GM21390 (cell line): ENCODE data around the gene GORAB.

Source experiments
- ATAC-seq: cut with Tn5 transposase; IDR thresholded peaks from one replicate; pipeline ENCODE4 v1.9.1; 2021; ENCODE audit not compliant: unreplicated experiment

Gene GORAB, protein sequence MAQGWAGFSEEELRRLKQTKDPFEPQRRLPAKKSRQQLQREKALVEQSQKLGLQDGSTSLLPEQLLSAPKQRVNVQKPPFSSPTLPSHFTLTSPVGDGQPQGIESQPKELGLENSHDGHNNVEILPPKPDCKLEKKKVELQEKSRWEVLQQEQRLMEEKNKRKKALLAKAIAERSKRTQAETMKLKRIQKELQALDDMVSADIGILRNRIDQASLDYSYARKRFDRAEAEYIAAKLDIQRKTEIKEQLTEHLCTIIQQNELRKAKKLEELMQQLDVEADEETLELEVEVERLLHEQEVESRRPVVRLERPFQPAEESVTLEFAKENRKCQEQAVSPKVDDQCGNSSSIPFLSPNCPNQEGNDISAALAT

GRCh38 chr1:170531758-170532657, at the start of gene GORAB:
TSS of gene GORAB (plus strand) at chr1:170532166. CDS start at chr1:170532224, 58 bp downstream.
- ATAC-seq, result peak; percentile 97

DNA sequence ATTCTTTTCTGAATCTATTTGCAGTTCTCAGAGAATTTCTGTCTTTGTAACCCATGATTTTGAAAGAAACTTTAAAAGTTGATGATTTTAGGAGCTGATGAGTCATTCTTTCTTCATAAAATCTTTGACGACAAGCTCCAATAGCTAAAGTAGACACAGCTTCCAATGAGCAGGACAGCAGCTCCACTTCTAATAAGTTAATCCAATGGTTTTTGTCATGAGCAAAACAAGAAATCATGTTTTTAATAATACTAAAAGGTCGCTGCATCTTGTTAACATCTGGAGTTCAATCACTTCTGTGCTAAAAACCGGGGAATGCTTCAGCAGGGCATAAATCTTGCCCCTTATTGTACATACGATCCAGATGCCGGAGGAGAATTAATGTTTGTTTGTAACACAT, 48.9 kb upstream of the GORAB start:
- no peak for ATAC-seq

GRCh38 chr1:170487503-170487902, 44.5 kb upstream of the GORAB start:
- no peak for ATAC-seq

DNA sequence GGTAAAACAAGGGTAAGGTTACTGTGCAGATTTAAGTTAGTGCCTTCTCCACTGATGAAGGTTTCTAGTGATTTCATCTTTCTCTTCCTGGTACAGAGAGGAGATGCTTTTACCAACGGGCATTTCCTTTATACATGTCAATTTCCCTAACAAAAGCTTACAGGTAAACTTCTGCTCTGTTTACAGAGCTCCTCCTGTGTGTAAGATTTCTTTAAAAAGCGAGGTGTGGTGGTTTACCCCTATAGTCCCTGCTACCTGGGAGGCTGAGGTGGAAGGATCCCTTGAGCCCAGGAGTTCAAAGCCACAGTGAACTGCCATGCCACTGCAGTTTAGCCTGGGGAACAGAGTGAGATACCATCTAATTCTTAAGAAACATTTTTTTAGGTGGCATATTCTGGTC, 40.7 kb upstream of the GORAB start:
- ATAC-seq, result no peak

DNA sequence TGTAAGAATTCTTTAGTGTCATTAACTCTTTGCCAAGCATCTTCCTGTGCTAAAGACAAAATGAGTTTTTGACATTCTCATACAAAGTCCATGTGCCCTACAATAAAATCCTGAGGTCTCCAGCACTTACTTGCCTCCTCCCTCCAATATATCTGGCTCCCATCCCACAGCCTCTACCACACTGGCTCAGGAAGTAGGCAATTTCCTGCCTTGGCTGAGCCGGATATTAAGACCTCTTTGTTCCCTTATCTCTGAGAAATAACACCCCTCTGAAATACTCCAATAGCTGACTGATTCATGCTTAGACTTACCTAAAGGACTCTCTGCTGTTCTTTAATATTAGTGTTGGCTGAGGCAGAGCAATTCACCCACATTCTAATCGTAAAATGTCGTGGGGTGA, 37.6 kb upstream of the GORAB start:
- ATAC-seq, result no peak

DNA sequence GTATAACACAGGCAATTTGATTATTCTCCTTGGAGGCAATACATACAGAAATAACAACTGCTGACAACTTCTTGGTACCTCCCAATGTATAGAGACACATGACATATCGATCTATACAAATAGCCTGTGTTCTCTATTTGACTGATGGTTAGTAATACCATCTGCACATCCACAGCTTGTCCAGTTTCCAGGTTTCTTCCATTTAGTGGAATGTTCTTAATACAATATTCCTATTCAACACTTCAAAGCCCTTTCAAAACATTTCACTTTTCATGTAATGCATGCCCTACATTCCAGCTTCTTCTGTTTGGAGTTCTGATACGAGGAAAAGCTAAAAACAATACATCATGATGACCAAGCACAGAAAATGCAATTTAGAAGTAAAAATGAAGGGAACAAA, 37.0 kb upstream of the GORAB start:
- no peak for ATAC-seq

DNA sequence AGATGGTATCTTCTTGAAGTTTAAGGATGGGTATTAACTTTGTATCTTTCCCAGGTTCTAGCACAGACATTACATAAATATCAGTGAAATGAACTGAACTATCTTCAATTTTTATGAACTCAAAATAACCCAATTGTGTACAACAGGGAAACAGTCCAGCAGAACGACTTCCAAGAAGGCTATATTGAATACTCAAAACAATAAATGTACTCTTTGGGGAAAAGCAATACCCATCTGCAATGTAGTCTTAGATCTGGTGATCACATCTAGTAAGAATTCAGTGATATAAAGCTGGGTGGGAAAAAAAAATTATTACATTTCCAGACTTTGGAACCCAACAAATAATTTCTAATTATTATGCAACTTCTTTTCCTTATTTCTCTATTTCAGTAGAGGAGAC, 33.1 kb upstream of the GORAB start:
- ATAC-seq, result no peak

DNA sequence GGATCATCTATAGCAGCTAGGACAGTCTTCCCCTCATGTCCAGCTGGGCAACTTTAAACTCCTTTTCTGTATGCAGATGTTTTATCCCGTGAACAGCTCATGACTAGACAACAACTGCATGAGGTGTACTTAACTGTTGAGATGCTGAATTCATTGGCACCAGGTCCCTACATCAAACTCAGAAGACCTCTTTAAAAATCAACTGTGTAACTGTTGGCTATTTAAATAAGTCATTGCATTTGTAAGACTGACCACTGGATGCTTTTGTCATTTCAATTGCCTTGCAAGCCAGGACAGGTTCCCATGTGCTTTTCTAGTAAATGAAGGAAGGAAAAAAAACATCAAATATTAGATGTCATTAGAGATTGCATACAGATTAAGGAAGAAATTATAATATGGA, 28.3 kb upstream of the GORAB start:
- ATAC-seq, result no peak

DNA sequence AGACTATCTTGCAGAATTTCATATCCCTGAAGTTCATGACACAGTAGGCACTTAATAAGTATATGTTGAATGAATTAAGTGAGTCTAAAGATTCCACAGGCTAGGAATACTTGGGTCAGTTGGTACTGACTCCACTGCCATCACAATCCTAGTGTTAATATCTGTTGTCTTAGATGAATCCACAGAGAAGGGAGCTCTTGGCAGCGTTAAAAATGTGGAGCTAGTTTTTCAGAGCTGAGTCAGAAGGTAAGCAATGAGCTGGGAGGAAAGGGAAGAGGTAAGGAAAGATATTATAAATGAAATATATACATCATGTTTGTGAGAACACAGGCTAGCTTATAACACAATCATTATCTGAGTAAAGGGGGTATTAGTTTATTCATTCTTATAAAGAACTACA, 21.8 kb upstream of the GORAB start:
- ATAC-seq, result no peak

GRCh38 chr1:170511038-170511437, 20.9 kb upstream of the GORAB start:
- no peak for ATAC-seq

- no peak for ATAC-seq
These were observed 18.8 kb upstream of the GORAB start for GRCh38 chr1:170513138-170513537.

GRCh38 chr1:170518185-170518834, 13.7 kb upstream of the GORAB start:
- ATAC-seq, result no peak

DNA sequence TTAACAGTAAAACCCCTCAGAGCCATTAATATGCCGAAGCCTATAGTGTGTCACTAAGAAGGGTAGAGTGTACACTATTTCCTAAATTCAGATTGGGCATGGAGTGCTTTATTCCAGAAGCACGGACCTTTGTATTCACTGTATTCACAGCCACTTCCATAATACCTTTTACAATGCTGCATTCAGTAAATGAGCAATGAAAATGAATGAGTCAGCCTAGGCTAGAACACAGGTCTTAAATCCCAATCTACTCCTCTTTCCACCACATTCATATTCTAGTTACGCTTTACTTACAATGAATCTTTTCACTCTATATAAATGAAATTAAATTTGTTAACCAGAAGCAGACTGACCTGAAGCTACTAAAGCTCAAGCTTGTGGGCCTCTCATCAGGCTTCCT, 13.0 kb upstream of the GORAB start:
- no peak for ATAC-seq

DNA sequence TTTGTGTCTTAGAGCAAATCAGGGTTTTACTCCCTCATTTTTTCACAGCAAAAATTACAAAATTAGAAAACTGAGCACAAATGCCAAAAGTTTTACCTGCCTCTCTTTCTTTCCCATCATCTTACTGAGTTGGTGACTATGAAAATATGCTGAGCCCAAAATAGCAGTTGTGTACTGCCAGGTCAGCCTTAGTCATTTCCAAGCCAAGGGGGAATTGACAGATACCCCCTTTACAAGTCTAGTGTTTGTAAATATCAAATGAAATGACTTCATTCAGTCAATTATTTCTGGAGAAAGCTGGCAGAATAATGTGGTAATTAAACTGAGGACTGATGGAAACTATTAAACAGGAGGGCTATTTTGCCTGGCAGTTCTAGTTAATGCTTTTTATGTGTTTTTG, 11.4 kb upstream of the GORAB start:
- ATAC-seq, result no peak

DNA sequence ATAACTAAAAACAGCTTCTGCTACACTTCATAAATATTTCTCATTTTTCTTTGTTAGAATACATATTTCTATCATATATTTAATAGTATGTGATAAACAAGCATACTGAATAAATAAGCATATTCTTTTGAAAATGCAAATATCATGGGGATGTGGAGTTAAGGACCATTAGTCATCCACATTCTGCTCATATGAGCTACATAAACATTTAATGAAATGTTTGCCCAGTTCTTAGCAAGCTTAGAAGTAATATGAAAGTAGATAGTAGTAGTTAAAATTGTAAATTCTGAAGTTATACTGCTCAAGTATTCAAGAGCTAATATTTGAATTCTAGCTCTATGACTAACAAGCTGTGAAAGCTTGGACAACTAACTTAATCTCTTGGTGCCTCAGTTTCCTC, 10.1 kb upstream of the GORAB start:
- no peak for ATAC-seq

DNA sequence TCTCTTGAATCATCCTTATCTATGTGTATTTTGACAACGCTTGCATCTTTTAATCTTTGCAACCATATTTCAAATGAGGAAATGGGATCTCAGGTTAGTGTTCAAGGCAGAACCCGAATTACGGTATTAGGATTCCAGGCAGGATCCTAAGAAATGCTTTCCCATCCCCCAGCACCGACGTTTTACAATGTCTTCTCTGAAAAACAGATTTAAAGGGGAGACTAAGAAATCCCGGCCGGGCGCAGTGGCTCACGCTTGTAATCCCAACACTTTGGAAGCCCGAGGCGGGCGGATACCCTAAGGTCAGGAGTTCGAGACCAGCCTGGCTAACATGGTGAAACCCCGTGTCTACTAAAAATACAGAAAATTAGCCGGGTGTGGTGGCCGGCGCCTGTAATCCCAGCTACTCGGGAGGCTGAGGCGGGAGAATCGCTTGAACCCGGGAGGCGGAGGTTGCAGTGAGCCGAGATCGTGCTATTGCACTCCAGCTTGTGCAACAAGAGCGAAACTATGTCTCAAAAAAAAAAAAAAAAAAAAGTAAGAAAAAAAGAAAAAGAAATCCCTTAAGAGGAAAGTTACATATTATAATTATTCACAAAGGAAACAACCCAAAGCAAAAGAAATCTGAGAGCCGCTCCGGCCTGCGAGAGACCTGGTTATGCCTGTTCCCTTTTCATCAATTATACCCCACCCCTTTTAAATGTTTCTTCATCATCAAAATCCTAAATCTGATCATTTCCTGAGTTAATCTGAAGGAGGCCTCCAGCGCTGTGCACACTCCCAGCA, 801 bp upstream of the GORAB start:
- peak; percentile 14 for ATAC-seq

DNA sequence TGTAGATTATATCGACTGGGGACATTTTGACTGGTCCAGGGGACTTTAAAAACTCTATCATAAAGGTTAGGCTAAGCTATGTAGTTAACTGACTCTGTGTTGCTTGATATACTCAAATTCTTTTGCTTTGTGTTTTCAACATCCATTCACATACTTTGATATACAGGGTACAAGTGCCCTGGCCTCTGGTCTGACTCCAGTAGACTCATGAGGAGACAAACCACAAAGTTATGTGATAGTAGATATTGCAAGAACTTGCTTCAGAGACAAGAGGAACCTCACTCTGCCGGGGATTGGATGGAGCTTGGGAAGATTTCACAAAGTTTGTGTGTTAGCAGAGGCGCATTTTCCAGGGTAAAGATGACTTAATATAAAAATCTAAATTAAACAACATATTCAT, 1.3 kb downstream of the GORAB start:
- no peak for ATAC-seq

DNA sequence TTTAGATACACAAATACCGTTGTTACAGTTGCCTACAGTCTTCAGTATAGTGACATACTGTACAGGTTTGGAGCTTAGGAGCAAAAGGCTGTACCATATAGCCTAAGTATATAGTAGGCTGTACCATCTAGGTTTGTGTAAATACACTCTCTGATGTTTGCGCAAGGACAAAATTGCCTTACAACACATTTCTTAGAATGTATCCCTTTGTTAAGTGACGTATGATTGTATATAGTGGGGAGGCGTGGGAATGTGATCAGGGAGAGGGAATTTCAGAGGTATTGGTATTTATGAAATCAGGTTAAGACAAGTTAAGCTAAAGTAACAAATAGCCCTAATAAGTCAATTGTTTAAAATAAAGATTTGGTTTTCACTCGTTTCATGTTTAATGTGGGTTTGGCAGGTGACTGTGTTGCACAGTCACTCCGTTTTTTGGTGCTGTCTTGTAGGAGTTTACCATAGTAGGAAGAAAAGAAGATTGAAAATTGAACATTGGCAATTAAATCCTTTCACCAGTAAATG, 2.7 kb downstream of the GORAB start:
- no peak for ATAC-seq

GRCh38 chr1:170535418-170535817, 3.5 kb downstream of the GORAB start:
- ATAC-seq, result no peak

- no peak for ATAC-seq
These were observed 5.1 kb downstream of the GORAB start for GRCh38 chr1:170536924-170537551.
